ENCODE measurements around the gene LRRC8C.

GRCh38 chr1:89699451-89699986, 66.6 kb downstream of the LRRC8C start:
- TF ChIP-seq, protein P1, sequence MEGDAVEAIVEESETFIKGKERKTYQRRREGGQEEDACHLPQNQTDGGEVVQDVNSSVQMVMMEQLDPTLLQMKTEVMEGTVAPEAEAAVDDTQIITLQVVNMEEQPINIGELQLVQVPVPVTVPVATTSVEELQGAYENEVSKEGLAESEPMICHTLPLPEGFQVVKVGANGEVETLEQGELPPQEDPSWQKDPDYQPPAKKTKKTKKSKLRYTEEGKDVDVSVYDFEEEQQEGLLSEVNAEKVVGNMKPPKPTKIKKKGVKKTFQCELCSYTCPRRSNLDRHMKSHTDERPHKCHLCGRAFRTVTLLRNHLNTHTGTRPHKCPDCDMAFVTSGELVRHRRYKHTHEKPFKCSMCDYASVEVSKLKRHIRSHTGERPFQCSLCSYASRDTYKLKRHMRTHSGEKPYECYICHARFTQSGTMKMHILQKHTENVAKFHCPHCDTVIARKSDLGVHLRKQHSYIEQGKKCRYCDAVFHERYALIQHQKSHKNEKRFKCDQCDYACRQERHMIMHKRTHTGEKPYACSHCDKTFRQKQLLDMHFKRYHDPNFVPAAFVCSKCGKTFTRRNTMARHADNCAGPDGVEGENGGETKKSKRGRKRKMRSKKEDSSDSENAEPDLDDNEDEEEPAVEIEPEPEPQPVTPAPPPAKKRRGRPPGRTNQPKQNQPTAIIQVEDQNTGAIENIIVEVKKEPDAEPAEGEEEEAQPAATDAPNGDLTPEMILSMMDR (IDR thresholded peaks at IDR 0.05; ENCODE audit: low read depth, low read length, missing input control) = no peak
- TF ChIP-seq, protein P2, sequence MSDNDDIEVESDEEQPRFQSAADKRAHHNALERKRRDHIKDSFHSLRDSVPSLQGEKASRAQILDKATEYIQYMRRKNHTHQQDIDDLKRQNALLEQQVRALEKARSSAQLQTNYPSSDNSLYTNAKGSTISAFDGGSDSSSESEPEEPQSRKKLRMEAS (IDR thresholded peaks at IDR 0.05) = no peak
- TF ChIP-seq JUND (IDR thresholded peaks at IDR 0.05) (no peak), ZBTB33 (IDR thresholded peaks at IDR 0.05) (no peak), RAD21 (IDR thresholded peaks at IDR 0.05) (no peak)

Measured in liver (tissue), 3 donors.